ENCODE results near the gene EEF2KMT. TPM values are rescaled to one million over a fixed set of nuclear protein-coding genes. Genes with fewer than 3 reads are reported as not detected.
"Not testable (repeated sequence)": the region's sequence is repeated elsewhere in the genome, so short reads cannot be mapped to it uniquely, and the experiment has no call there.

Gene EEF2KMT
- total and polyA plus RNA-seq, 5 donors = 4.4 to 6.9 (median 4.8) TPM

- Histone ChIP-seq H3K27ac (ENCODE audit: low read length) (no peak overlapping the region), H3K4me1 (ENCODE audit: control insufficient read depth, insufficient read depth, low read length) (no peaks in the 10 kb centered on the region), H3K9me3 (ENCODE audit: control insufficient read depth, low read length) (no peaks in the 10 kb centered on the region), H3K4me3 (ENCODE audit: low read length) (no peak overlapping the region), H3K27me3 (ENCODE audit: control insufficient read depth, insufficient read depth) (no peaks in the 10 kb centered on the region)
- no peak for DNase-seq
- no peak for ATAC-seq
- WGBS = 97% methylated on average over 17 of the region's 17 CpGs
- intact Hi-C loops (cut with DNase I) = no loop called here
These were observed 19.0 kb downstream of the EEF2KMT start for GRCh38 chr16:5078626-5079025.

- H3K9me3 ChIP-seq (ENCODE audit: control insufficient read depth, low read length) = no peaks in the 10 kb centered on the region
- no peaks in the 10 kb centered on the region for H3K4me1 ChIP-seq (ENCODE audit: control insufficient read depth, insufficient read depth, low read length)
- H3K27me3 ChIP-seq (ENCODE audit: control insufficient read depth, insufficient read depth) = no peaks in the 10 kb centered on the region
- intact Hi-C loops (cut with DNase I) = no loop called here
- no peak overlapping the region for H3K4me3 ChIP-seq (ENCODE audit: low read length)
- no peak overlapping the region for H3K27ac ChIP-seq (ENCODE audit: low read length)
- ATAC-seq = no peak
- WGBS = 96% methylated on average over 13 of the region's 13 CpGs
- DNase-seq = no peak
These were observed 20.3 kb downstream of the EEF2KMT start for GRCh38 chr16:5077304-5077703.

GRCh38 chr16:5075637-5076036 is 22.0 kb downstream of the EEF2KMT start:
- intact Hi-C loops (cut with DNase I) = no loop called here
- ATAC-seq (no peak), DNase-seq (no peak)
- H3K27ac ChIP-seq (ENCODE audit: low read length) = no peak overlapping the region
- no peaks in the 10 kb centered on the region for H3K4me1 ChIP-seq (ENCODE audit: control insufficient read depth, insufficient read depth, low read length)
- 79% methylated on average over 5 of the region's 5 CpGs for WGBS
- no peaks in the 10 kb centered on the region for H3K9me3 ChIP-seq (ENCODE audit: control insufficient read depth, low read length)
- H3K27me3 ChIP-seq (ENCODE audit: control insufficient read depth, insufficient read depth) = no peaks in the 10 kb centered on the region
- H3K4me3 ChIP-seq (ENCODE audit: low read length) = no peak overlapping the region

GRCh38 chr16:5073771-5074170 is 23.8 kb downstream of the EEF2KMT start:
- 92% methylated on average over 15 of the region's 15 CpGs for WGBS
- intact Hi-C loops (cut with DNase I); H3K4me1 ChIP-seq (ENCODE audit: control insufficient read depth, insufficient read depth, low read length): not testable (repeated sequence)

GRCh38 chr16:5073279-5073629 is 24.3 kb downstream of the EEF2KMT start:
- H3K9me3 ChIP-seq (ENCODE audit: control insufficient read depth, low read length) = no peaks in the 10 kb centered on the region
- ATAC-seq (no peak), DNase-seq (no peak)
- intact Hi-C loops (cut with DNase I) = no loop called here
- H3K4me3 ChIP-seq (ENCODE audit: low read length) = no peak overlapping the region
- no peaks in the 10 kb centered on the region for H3K27me3 ChIP-seq (ENCODE audit: control insufficient read depth, insufficient read depth)
- no peaks in the 10 kb centered on the region for H3K4me1 ChIP-seq (ENCODE audit: control insufficient read depth, insufficient read depth, low read length)
- no peak overlapping the region for H3K27ac ChIP-seq (ENCODE audit: low read length)
- WGBS = 79% methylated on average over 2 of the region's 2 CpGs

More at GRCh38 chr16:5073771-5074170, 23.8 kb downstream of the EEF2KMT start:
- not testable (repeated sequence) for H3K4me3 ChIP-seq (ENCODE audit: low read length); H3K9me3 ChIP-seq (ENCODE audit: control insufficient read depth, low read length); ATAC-seq; H3K27me3 ChIP-seq (ENCODE audit: control insufficient read depth, insufficient read depth); DNase-seq; H3K27ac ChIP-seq (ENCODE audit: low read length)

GRCh38 chr16:5072334-5073278 is 25.0 kb downstream of the EEF2KMT start:
- WGBS = 60% methylated on average over 12 of the region's 12 CpGs
- H3K4me1 ChIP-seq (ENCODE audit: control insufficient read depth, insufficient read depth, low read length) = no peaks in the 10 kb centered on the region
- H3K9me3 ChIP-seq (ENCODE audit: control insufficient read depth, low read length) = no peaks in the 10 kb centered on the region
- intact Hi-C loops (cut with DNase I) = no loop called here
- no peaks in the 10 kb centered on the region for H3K27me3 ChIP-seq (ENCODE audit: control insufficient read depth, insufficient read depth)
- no peak for DNase-seq
- H3K4me3 ChIP-seq (ENCODE audit: low read length) = peak overlapping the region; percentile 64
- no peak for ATAC-seq
- H3K27ac ChIP-seq (ENCODE audit: low read length) = peak overlapping the region; percentile 81

GRCh38 chr16:5071681-5072333 is 25.8 kb downstream of the EEF2KMT start, which contains the start of gene ALG1:
Gene ALG1, plus strand, starts transcription at chr16:5071843. Its CDS starts 7 bp downstream, at chr16:5071850.
- peak; percentile 92 to 97 (median 97) for DNase-seq
- peak; percentile 94 to 95 for ATAC-seq
- Histone ChIP-seq H3K27me3 (ENCODE audit: control insufficient read depth, insufficient read depth) (no peaks in the 10 kb centered on the region), H3K9me3 (ENCODE audit: control insufficient read depth, low read length) (no peaks in the 10 kb centered on the region), H3K4me3 (ENCODE audit: low read length) (peak within 1 kb of the TSS; percentile 64), H3K4me1 (ENCODE audit: control insufficient read depth, insufficient read depth, low read length) (no peaks in the 10 kb centered on the region), H3K27ac (ENCODE audit: low read length) (peak within 1 kb of the TSS; percentile 81)
- intact Hi-C loops (cut with DNase I) = no loop called here
- under 1% methylated on average over 53 of the region's 53 CpGs for WGBS

- Histone ChIP-seq H3K9me3 (ENCODE audit: control insufficient read depth, low read length) (no peaks in the 10 kb centered on the region), H3K4me1 (ENCODE audit: control insufficient read depth, insufficient read depth, low read length) (no peaks in the 10 kb centered on the region), H3K27ac (ENCODE audit: low read length) (peak overlapping the region; percentile 81), H3K4me3 (ENCODE audit: low read length) (peak overlapping the region; percentile 64), H3K27me3 (ENCODE audit: control insufficient read depth, insufficient read depth) (no peaks in the 10 kb centered on the region)
- ATAC-seq (no peak), DNase-seq (no peak)
- intact Hi-C loops (cut with DNase I) = no loop called here
- WGBS = 58% methylated on average over 7 of the region's 7 CpGs
These were observed 26.3 kb downstream of the EEF2KMT start for GRCh38 chr16:5071341-5071680.

- ATAC-seq (no peak), DNase-seq (no peak)
- H3K4me1 ChIP-seq (ENCODE audit: control insufficient read depth, insufficient read depth, low read length) = no peaks in the 10 kb centered on the region
- 92% methylated on average over 15 of the region's 15 CpGs for WGBS
- no peaks in the 10 kb centered on the region for H3K9me3 ChIP-seq (ENCODE audit: control insufficient read depth, low read length)
- H3K27me3 ChIP-seq (ENCODE audit: control insufficient read depth, insufficient read depth) = no peaks in the 10 kb centered on the region
- no peak overlapping the region for H3K27ac ChIP-seq (ENCODE audit: low read length)
- intact Hi-C loops (cut with DNase I) = no loop called here
- H3K4me3 ChIP-seq (ENCODE audit: low read length) = no peak overlapping the region
These were observed 27.0 kb downstream of the EEF2KMT start for GRCh38 chr16:5070431-5071186.

- intact Hi-C loops (cut with DNase I) = no loop called here
- WGBS = 90% methylated on average over 9 of the region's 9 CpGs
- H3K4me1 ChIP-seq (ENCODE audit: control insufficient read depth, insufficient read depth, low read length) = no peaks in the 10 kb centered on the region
- no peak overlapping the region for H3K27ac ChIP-seq (ENCODE audit: low read length)
- H3K27me3 ChIP-seq (ENCODE audit: control insufficient read depth, insufficient read depth) = no peaks in the 10 kb centered on the region
- DNase-seq = no peak
- no peaks in the 10 kb centered on the region for H3K9me3 ChIP-seq (ENCODE audit: control insufficient read depth, low read length)
- H3K4me3 ChIP-seq (ENCODE audit: low read length) = no peak overlapping the region
- no peak for ATAC-seq
These were observed 27.7 kb downstream of the EEF2KMT start for GRCh38 chr16:5069854-5070253.

- intact Hi-C loops (cut with DNase I) = no loop called here
- WGBS = 83% methylated on average over 9 of the region's 9 CpGs
- Histone ChIP-seq H3K27me3 (ENCODE audit: control insufficient read depth, insufficient read depth) (no peaks in the 10 kb centered on the region), H3K4me1 (ENCODE audit: control insufficient read depth, insufficient read depth, low read length) (no peaks in the 10 kb centered on the region), H3K4me3 (ENCODE audit: low read length) (no peak overlapping the region), H3K27ac (ENCODE audit: low read length) (no peak overlapping the region), H3K9me3 (ENCODE audit: control insufficient read depth, low read length) (no peaks in the 10 kb centered on the region)
- ATAC-seq = no peak
- no peak for DNase-seq
These were observed 28.5 kb downstream of the EEF2KMT start for GRCh38 chr16:5069048-5069447.

Data from right cardiac atrium (tissue), 5 donors.